OCI-LY7 (cell line): ENCODE results near the gene PPM1L. TPM values are rescaled to one million over a fixed set of nuclear protein-coding genes. Genes with fewer than 3 reads are reported as not detected.

Source experiments
- BruUV-seq: library from RNA; stranded (reverse); fragments of 400-500 nt; replicated peaks from 2 replicates; lab custom pipeline; 2021; lab: Mats Ljungman, UMichigan
- CTCF ChIA-PET: fragments of 300-600 bp; sonication (Branson Sonifier 250); formaldehyde crosslinking; loops from one replicate; lab custom pipeline; 2022; ENCODE audit warnings: antibody characterized with exemption; ENCODE audit not compliant: unreplicated experiment; lab: Charles Lee
- POLR2A ChIA-PET: fragments of 300-600 bp; sonication (Branson Sonifier 250); formaldehyde crosslinking; loops from one replicate; lab custom pipeline; 2022; ENCODE audit warnings: antibody characterized with exemption; lab: Charles Lee
- DNase-seq: peaks from one replicate; pipeline ENCODE4 v3.0.0-alpha.2; 2015; ENCODE audit warnings: low spot score
- H2AFZ ChIP-seq: fragments of 200-600 bp; sonication (generic), shearing (Covaris generic); 2 replicates; pipeline ENCODE4 v1.6.1; 2014; ENCODE audit warnings: mild to moderate bottlenecking, antibody characterized with exemption, low read length, moderate library complexity
- H3K27ac ChIP-seq: fragments of 200-600 bp; sonication (generic); 2 replicates; pipeline ENCODE4 v1.5.1; 2014; ENCODE audit warnings: mixed run types, low read depth, mild to moderate bottlenecking, moderate library complexity, low read length, inconsistent platforms; ENCODE audit not compliant: poor library complexity, severe bottlenecking
- H3K36me3 ChIP-seq: fragments of 200-600 bp; sonication (generic); 2 replicates; pipeline ENCODE4 v1.6.1; 2014; ENCODE audit warnings: mild to moderate bottlenecking, antibody characterized with exemption, low read length, moderate library complexity, mixed read lengths; ENCODE audit not compliant: insufficient read depth
- H3K4me1 ChIP-seq: fragments of 200-600 bp; sonication (generic); 2 replicates; pipeline ENCODE4 v1.5.1; 2014; ENCODE audit warnings: mild to moderate bottlenecking, low read length; ENCODE audit not compliant: insufficient read depth, poor library complexity, severe bottlenecking
- H3K4me2 ChIP-seq: fragments of 200-600 bp; sonication (generic); 2 replicates; pipeline ENCODE4 v1.6.1; 2014; ENCODE audit warnings: mild to moderate bottlenecking, low read length
- H3K4me3 ChIP-seq: fragments of 200-600 bp; sonication (generic); 2 replicates; pipeline ENCODE4 v1.5.1; 2014; ENCODE audit warnings: mild to moderate bottlenecking, low read depth, low read length; ENCODE audit not compliant: poor library complexity, severe bottlenecking
- H3K79me2 ChIP-seq: fragments of 200-600 bp; sonication (generic); 2 replicates; pipeline ENCODE4 v1.6.1; 2016; ENCODE audit warnings: low read depth, mild to moderate bottlenecking, low read length, moderate library complexity, mixed read lengths; ENCODE audit not compliant: insufficient read depth
- H3K9me2 ChIP-seq: fragments of 200-600 bp; sonication (generic); 2 replicates; pipeline ENCODE4 v1.6.1; 2016; ENCODE audit warnings: mild to moderate bottlenecking, low read length, mixed read lengths; ENCODE audit not compliant: insufficient read depth
- H3K9me3 ChIP-seq: fragments of 200-600 bp; sonication (generic); 2 replicates; pipeline ENCODE4 v1.6.1; 2014; ENCODE audit warnings: mild to moderate bottlenecking, mixed run types, low read length, mixed read lengths
- H4K20me1 ChIP-seq: fragments of 200-600 bp; sonication (generic); 2 replicates; pipeline ENCODE4 v1.6.1; 2014; ENCODE audit warnings: mild to moderate bottlenecking, antibody characterized with exemption, low read length, moderate library complexity, mixed read lengths; ENCODE audit not compliant: insufficient read depth
- CTCF ChIP-seq: fragments of 200-600 bp; sonication (generic); conservative IDR thresholded peaks from 2 replicates; pipeline ENCODE4 v1.5.1; 2014; ENCODE audit warnings: mild to moderate bottlenecking, antibody characterized with exemption, low read length, moderate library complexity, mixed read lengths
- EZH2phosphoT487 ChIP-seq: fragments of 200-600 bp; sonication (generic); IDR thresholded peaks from 2 replicates; pipeline ENCODE4 v1.6.1; 2018; ENCODE audit warnings: low read depth, borderline replicate concordance, mild to moderate bottlenecking, mixed run types, antibody characterized with exemption, low read length, moderate library complexity, mixed read lengths
- intact Hi-C: fragments of 100-400 bp; cut with micrococcal nuclease; formaldehyde crosslinking; loops from one replicate; pipeline ENCODE4 v1.10.0; 2022; ENCODE audit not compliant: unreplicated experiment
- total RNA-seq, 2 experiments: library from RNA; depleted of rRNA in 1 of 2; stranded (reverse); fragments of >200 nt in 1 of 2; shearing (Covaris generic) in 1 of 2; gene quantifications; 2 replicates each; pipeline ENCODE4 v1.2.3, GENCODE V29; 2014 to 2022

Gene PPM1L
- total RNA-seq, 2 experiments from 2014 or later = 10.3 to 14.7 TPM

GRCh38 chr3:161100994-161101393, 345.0 kb downstream of the PPM1L start:
- Histone ChIP-seq H3K27ac (no peak overlapping the region), H2AFZ (no peak overlapping the region), H3K79me2 (no peaks in the 10 kb centered on the region), H3K9me2 (no peaks in the 10 kb centered on the region), H3K4me2 (no peak overlapping the region), H3K4me3 (no peak overlapping the region), H3K4me1 (peaks cover 4% of the 10 kb centered on the region), H4K20me1 (no peaks in the 10 kb centered on the region), H3K9me3 (no peaks in the 10 kb centered on the region), H3K36me3 (no peaks in the 10 kb centered on the region)
- TF ChIP-seq CTCF (no peak), EZH2phosphoT487 (no peak)
- intact Hi-C loops = no loop called here
- POLR2A ChIA-PET = interaction anchor here (2.1 kb wide), 1 partner anchor 11 kb away, joined by 6 read pairs; no protein-coding TSS in a partner anchor
- no peak for DNase-seq
- CTCF ChIA-PET = no interaction called here
- no TSS peak for BruUV-seq

- Histone ChIP-seq H3K9me2 (no peaks in the 10 kb centered on the region), H3K9me3 (no peaks in the 10 kb centered on the region), H3K4me2 (no peak overlapping the region), H3K27ac (no peak overlapping the region), H3K4me3 (no peak overlapping the region), H2AFZ (no peak overlapping the region), H3K36me3 (no peaks in the 10 kb centered on the region), H3K4me1 (peaks cover 1% of the 10 kb centered on the region), H3K79me2 (no peaks in the 10 kb centered on the region), H4K20me1 (no peaks in the 10 kb centered on the region)
- TF ChIP-seq EZH2phosphoT487 = no peak
- TF ChIP-seq CTCF = no peak
- intact Hi-C loops = no loop called here
- ChIA-PET CTCF (no interaction called here), POLR2A (interaction anchor here (0.5 to 2.1 kb wide), 3 partner anchors 12 to 84 kb away, joined by 3 to 6 read pairs (median 6); no protein-coding TSS in a partner anchor)
- no peak for DNase-seq
- BruUV-seq = no TSS peak
These were observed 345.6 kb downstream of the PPM1L start for GRCh38 chr3:161101609-161102008.

GRCh38 chr3:161103776-161104385, 347.9 kb downstream of the PPM1L start:
- no TSS peak for BruUV-seq

More at GRCh38 chr3:161103776-161104385, 347.9 kb downstream of the PPM1L start:
- H3K4me3 ChIP-seq = no peak overlapping the region
- H3K4me1 ChIP-seq = no peaks in the 10 kb centered on the region
- H3K36me3 ChIP-seq = no peaks in the 10 kb centered on the region
- no peaks in the 10 kb centered on the region for H3K9me3 ChIP-seq
- no peaks in the 10 kb centered on the region for H4K20me1 ChIP-seq
- no peak overlapping the region for H2AFZ ChIP-seq
- H3K27ac ChIP-seq = no peak overlapping the region
- POLR2A ChIA-PET = interaction anchor here (0.6 to 2.1 kb wide), 2 partner anchors 10 to 61 kb away, joined by 3 to 6 read pairs; no protein-coding TSS in a partner anchor
- intact Hi-C loops = no loop called here
- no peaks in the 10 kb centered on the region for H3K79me2 ChIP-seq
- no peak overlapping the region for H3K4me2 ChIP-seq
- TF ChIP-seq CTCF = no peak
- no peak for TF ChIP-seq EZH2phosphoT487
- DNase-seq = no peak
- CTCF ChIA-PET = no interaction called here
- no peaks in the 10 kb centered on the region for H3K9me2 ChIP-seq
